Lung (tissue), 12 donors: ENCODE measurements around the gene BAZ1A. TPM values are rescaled to one million over a fixed set of nuclear protein-coding genes. Genes with fewer than 3 reads are reported as not detected.

Source experiments
- ATAC-seq: fragments of 200-7000 bp; cut with Tn5 transposase; one replicate; pipeline ENCODE4 v1.9.1; 2020; ENCODE audit warnings: moderate number of reproducible peaks; ENCODE audit not compliant: insufficient read depth, low FRiP score
- DNase-seq, 3 donors: peaks; one replicate each; pipeline ENCODE4 v3.0.0-alpha.2; 2013 to 2017
- H3K27ac ChIP-seq, 2 donors: one replicate each; pipeline ENCODE4 v1.5.1; 2013; ENCODE audit warnings: mild to moderate bottlenecking in 2 of 2, moderate library complexity in 2 of 2, control low read depth in 1 of 2, inconsistent platforms in 1 of 2, low read depth in 1 of 2, low read length in 1 of 2
- H3K27me3 ChIP-seq, 3 donors: one replicate each; pipeline ENCODE4 v1.5.1; 2013; ENCODE audit warnings: low read length in 2 of 3; ENCODE audit not compliant: control insufficient read depth in 3 of 3, insufficient read depth in 3 of 3
- H3K36me3 ChIP-seq, 4 donors: one replicate each; pipeline ENCODE4 v1.5.1; 2013; ENCODE audit warnings: low read length in 4 of 4, mild to moderate bottlenecking in 1 of 4, moderate library complexity in 1 of 4; ENCODE audit not compliant: control insufficient read depth in 4 of 4, insufficient read depth in 4 of 4
- H3K4me1 ChIP-seq, 5 donors: one replicate each; pipeline ENCODE4 v1.5.1; 2013; ENCODE audit warnings: low read length in 5 of 5, mild to moderate bottlenecking in 2 of 5, moderate library complexity in 1 of 5; ENCODE audit not compliant: control insufficient read depth in 5 of 5, insufficient read depth in 5 of 5
- H3K4me3 ChIP-seq: one replicate; pipeline ENCODE4 v1.5.1; 2013; ENCODE audit warnings: mild to moderate bottlenecking, control low read depth, moderate library complexity
- H3K9ac ChIP-seq, 2 donors: one replicate each; pipeline ENCODE4 v1.5.1; 2013; ENCODE audit warnings: low read length in 2 of 2, control low read depth in 1 of 2; ENCODE audit not compliant: insufficient read depth in 1 of 2
- H3K9me3 ChIP-seq, 4 donors: one replicate each; pipeline ENCODE4 v1.5.1; 2013; ENCODE audit warnings: low read length in 3 of 4, mild to moderate bottlenecking in 1 of 4, moderate library complexity in 1 of 4; ENCODE audit not compliant: control insufficient read depth in 4 of 4, insufficient read depth in 3 of 4
- WGBS, 2 donors: extraction: QIAGEN DNeasy Blood & Tissue Kit; methylation state at CpG; one replicate each; pipeline ENCODE4 v1.1.7; 2013; 5-methylcytosine and 5-hydroxymethylcytosine counted together
- polyA plus RNA-seq, 2 donors: library from polyadenylated mRNA; stranded (reverse); fragments of 200-250 nt; gene quantifications; one replicate each; pipeline ENCODE4 v1.2.1, GENCODE V29; 2013
- total RNA-seq, 2 donors: library from RNA; depleted of rRNA in 1 of 2; stranded (reverse); fragments of >200 nt in 1 of 2; gene quantifications; one replicate each; pipeline ENCODE4 v1.2.1, GENCODE V29; 2014 to 2021
- TF ChIP-seq, protein P1 (sequence below): IDR thresholded peaks from 2 replicates; pipeline ENCODE4 v1.5.1; 2012; ENCODE audit warnings: mild to moderate bottlenecking; ENCODE audit errors: control extremely low read depth, extremely low read depth
- donor health status: control.
- donor health status: control.
- donor health status: Bipolar disorder and iron deficiency.
- donor health status: healthy.
- donor health status: DM: yes; HTN: yes; CAD: no.

Gene BAZ1A
- total and polyA plus RNA-seq, 4 donors, result 17.2 to 52.4 (median 32.1) TPM

DNA sequence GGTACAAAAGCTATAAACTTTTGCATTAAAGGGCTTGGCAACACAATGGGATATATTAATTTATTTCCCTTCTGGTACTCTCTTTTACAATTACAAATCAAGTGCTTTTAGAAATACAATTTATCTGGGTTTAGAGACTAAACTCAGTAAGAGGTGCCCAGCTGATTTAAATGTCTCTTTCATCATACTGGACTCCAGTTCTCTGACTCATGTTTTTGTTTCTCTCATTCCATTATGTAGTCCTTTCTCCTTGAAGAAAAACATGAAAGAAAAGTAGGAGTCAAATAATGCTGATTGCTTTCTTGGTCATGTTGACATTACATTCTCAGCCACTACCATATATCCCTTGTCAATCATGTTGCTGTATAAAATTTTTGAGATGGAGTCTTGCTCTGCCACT is 124.5 kb downstream of the BAZ1A start:
- H3K27me3 ChIP-seq, result no peaks in the 10 kb centered on the region
- ATAC-seq, result no peak
- no peak overlapping the region for H3K27ac ChIP-seq
- no peaks in the 10 kb centered on the region for H3K9me3 ChIP-seq
- DNase-seq, result no peak
- TF ChIP-seq, protein P1, sequence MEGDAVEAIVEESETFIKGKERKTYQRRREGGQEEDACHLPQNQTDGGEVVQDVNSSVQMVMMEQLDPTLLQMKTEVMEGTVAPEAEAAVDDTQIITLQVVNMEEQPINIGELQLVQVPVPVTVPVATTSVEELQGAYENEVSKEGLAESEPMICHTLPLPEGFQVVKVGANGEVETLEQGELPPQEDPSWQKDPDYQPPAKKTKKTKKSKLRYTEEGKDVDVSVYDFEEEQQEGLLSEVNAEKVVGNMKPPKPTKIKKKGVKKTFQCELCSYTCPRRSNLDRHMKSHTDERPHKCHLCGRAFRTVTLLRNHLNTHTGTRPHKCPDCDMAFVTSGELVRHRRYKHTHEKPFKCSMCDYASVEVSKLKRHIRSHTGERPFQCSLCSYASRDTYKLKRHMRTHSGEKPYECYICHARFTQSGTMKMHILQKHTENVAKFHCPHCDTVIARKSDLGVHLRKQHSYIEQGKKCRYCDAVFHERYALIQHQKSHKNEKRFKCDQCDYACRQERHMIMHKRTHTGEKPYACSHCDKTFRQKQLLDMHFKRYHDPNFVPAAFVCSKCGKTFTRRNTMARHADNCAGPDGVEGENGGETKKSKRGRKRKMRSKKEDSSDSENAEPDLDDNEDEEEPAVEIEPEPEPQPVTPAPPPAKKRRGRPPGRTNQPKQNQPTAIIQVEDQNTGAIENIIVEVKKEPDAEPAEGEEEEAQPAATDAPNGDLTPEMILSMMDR, result no peak
- no peak overlapping the region for H3K9ac ChIP-seq
- peaks cover 0 to 3% (median 0%) of the 10 kb centered on the region in 5 donors for H3K4me1 ChIP-seq
- H3K36me3 ChIP-seq, result peaks cover 0 to 6% (median 2%) of the 10 kb centered on the region in 4 donors
- H3K4me3 ChIP-seq, result no peak overlapping the region

DNA sequence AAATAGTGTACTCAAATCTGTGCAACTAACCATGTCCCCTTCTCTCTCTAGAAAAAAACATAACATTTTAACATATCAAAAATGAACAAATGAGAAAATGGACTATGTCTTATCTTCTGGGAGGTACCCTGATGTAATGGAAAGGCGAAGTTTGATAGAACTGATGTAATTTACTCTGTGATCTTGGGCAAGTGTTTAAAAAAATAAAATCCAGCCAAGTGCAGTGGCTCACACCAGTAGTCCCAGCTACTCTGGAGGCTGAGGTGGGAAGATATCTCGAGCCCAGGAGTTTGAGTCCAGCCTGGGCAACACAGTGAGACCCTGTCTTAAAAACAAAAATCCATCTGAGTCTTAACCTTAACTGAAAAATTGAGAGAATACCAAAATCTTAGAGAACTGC is 124.9 kb downstream of the BAZ1A start:
- Histone ChIP-seq H3K4me3 (no peak overlapping the region), H3K4me1 (peaks cover 0 to 3% (median 0%) of the 10 kb centered on the region in 5 donors), H3K27me3 (no peaks in the 10 kb centered on the region), H3K36me3 (peaks cover 0 to 5% (median 2%) of the 10 kb centered on the region in 4 donors), H3K9ac (no peak overlapping the region), H3K27ac (no peak overlapping the region), H3K9me3 (no peaks in the 10 kb centered on the region)
- DNase-seq (no peak), ATAC-seq (no peak)
- TF ChIP-seq, protein P1, result no peak
- 95 to 97% methylated on average over 2 of the region's 2 CpGs for WGBS, 2 donors

DNA sequence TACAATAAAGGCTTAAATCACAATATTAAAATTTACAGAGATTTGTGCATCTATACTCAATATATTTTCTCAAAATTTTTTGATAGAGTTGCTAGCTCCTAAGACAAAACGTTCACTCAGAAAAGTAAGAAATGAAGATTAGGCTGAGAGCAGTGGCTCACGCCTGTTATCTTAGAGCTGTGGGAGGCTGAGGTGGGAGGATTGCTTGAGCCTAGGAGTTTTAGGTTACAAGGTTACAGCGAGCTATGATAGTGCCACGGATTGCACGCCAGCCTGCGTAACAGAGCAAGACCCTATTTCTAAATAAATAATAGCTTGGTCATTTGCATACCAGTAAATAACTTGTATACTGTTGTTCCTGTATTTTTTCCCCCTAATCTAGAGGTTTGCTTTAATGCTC is 125.8 kb downstream of the BAZ1A start:
- Histone ChIP-seq H3K4me3 (no peak overlapping the region), H3K9ac (no peak overlapping the region), H3K27ac (no peak overlapping the region), H3K36me3 (peaks cover 0 to 5% (median 2%) of the 10 kb centered on the region in 4 donors), H3K4me1 (peaks cover 0 to 3% (median 0%) of the 10 kb centered on the region in 5 donors), H3K27me3 (no peaks in the 10 kb centered on the region), H3K9me3 (no peaks in the 10 kb centered on the region)
- DNase-seq, result no peak
- no peak for ATAC-seq
- WGBS, 2 donors, result 91 to 92% methylated on average over 6 of the region's 6 CpGs
- TF ChIP-seq, protein P1, result no peak
